Measurements from ENCODE around the gene IL11.

The IL11 gene

DNA sequence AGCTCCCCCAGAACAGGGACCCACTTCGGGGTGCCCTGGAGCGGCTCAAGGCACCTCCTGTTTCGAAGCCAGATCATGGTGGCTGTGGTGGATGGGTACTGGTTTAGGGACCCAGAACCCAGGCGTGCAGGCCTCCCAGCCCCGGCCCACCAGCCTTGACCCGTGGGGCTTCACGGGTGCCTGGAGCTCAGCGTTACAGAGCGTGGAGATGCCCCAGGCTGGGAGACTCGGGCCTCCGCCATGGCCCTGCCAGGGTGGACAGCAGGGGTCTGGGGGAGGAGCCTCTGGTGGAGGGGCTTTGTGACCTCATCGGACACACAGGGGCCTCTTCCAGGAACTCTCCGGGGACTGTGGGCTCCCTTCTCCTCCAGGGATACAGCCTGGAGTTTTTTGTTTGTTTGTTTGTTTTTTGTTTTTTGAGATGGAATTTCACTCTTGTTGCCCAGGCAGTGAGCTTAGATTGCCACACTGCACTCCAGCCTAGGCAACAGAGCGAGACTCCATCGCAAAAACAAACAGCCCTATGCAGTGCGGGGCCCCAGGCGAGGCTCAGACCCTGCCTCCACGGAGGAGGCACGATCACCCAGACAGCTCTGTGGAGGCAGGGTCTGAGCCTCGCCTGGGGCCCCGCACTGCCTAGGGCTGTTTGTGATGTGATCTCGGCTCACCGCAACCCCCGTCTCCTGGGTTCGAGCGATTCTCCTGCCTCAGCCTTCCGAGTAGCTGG, 7.1 kb downstream of the IL11 start, which contains the start of gene GARIN5B:
TSS of gene GARIN5B (minus strand) at position 271 of the 727 bp plus-strand sequence. CDS start at position 77, 194 bp downstream.
- TF ChIP-seq, protein P1, sequence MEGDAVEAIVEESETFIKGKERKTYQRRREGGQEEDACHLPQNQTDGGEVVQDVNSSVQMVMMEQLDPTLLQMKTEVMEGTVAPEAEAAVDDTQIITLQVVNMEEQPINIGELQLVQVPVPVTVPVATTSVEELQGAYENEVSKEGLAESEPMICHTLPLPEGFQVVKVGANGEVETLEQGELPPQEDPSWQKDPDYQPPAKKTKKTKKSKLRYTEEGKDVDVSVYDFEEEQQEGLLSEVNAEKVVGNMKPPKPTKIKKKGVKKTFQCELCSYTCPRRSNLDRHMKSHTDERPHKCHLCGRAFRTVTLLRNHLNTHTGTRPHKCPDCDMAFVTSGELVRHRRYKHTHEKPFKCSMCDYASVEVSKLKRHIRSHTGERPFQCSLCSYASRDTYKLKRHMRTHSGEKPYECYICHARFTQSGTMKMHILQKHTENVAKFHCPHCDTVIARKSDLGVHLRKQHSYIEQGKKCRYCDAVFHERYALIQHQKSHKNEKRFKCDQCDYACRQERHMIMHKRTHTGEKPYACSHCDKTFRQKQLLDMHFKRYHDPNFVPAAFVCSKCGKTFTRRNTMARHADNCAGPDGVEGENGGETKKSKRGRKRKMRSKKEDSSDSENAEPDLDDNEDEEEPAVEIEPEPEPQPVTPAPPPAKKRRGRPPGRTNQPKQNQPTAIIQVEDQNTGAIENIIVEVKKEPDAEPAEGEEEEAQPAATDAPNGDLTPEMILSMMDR (IDR thresholded peaks at IDR 0.05; ENCODE audit: low read length, missing control alignments) = no peak
- H3K4me3 ChIP-seq (replicated peaks; ENCODE audit: low read depth, low read length) = no peak within 1 kb of the TSS
- DNase-seq (ENCODE audit: low read depth) = no peak

DNA sequence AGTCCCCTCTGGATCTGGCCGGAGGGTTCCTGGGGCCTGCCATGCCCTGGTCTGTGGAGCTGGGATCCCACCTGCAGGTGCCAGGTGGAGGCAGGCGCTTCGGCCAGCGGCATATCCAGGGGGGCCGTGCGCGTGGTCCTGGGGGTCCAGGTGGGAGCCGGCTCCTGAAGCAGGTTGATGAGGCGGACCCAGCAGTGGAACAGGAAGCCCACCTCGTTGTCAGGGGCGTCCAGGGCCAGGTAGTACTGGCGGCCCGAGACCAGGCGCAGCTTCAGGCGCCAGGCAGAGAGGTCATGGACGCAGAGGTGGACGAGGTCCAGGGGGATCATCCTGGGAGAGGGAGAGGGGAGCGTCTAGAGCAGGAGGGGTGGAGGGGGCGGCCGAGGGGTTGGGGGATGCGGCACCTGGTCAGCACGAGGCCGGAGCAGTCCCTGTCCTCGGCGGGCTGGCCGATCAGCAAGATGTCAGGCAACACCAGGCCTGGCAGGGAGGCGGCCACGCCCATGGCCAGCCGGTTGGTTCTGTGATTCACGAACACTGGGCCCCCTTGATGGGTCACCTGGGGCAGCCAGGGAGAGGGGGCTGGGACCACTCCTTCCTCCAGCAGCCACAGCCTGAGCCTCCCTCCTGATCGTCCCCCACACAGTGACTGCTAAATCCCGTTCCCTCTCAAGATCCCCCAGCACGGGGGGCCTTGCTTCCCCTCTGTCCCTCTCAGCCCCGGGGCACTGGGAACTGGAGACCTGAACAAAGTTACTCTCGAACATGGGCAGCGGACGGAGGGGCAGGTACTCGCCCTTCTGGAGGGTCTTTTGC, 7.9 kb downstream of the IL11 start:
- TF ChIP-seq, protein P1 (IDR thresholded peaks at IDR 0.05; ENCODE audit: low read length, missing control alignments) = no peak
- no peak for DNase-seq (ENCODE audit: low read depth)
- no peak overlapping the region for H3K4me3 ChIP-seq (replicated peaks; ENCODE audit: low read depth, low read length)

DNA sequence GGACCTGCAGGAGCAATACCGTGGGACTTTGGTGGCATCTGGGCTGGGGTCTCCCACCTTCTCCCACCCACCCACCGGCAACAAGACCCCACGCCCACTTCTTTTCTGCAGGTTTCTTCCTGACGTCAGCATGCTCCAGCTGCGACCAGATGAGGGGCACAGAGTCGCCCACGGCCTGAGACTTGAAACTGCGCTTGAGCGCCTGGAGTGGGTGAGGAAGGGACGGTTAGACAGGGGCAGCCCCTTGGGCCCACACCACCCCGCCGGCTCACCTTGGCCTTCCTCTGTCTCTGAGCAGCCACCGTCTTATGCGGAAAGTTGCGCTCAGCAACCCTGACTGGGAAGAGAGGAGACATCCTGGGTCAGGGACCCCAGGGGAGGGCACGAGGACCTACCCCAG, 9.4 kb downstream of the IL11 start:
- H3K4me3 ChIP-seq (replicated peaks; ENCODE audit: low read depth, low read length) = no peak overlapping the region
- no peak for DNase-seq (ENCODE audit: low read depth)
- TF ChIP-seq, protein P1 (IDR thresholded peaks at IDR 0.05; ENCODE audit: low read length, missing control alignments) = no peak

DNA sequence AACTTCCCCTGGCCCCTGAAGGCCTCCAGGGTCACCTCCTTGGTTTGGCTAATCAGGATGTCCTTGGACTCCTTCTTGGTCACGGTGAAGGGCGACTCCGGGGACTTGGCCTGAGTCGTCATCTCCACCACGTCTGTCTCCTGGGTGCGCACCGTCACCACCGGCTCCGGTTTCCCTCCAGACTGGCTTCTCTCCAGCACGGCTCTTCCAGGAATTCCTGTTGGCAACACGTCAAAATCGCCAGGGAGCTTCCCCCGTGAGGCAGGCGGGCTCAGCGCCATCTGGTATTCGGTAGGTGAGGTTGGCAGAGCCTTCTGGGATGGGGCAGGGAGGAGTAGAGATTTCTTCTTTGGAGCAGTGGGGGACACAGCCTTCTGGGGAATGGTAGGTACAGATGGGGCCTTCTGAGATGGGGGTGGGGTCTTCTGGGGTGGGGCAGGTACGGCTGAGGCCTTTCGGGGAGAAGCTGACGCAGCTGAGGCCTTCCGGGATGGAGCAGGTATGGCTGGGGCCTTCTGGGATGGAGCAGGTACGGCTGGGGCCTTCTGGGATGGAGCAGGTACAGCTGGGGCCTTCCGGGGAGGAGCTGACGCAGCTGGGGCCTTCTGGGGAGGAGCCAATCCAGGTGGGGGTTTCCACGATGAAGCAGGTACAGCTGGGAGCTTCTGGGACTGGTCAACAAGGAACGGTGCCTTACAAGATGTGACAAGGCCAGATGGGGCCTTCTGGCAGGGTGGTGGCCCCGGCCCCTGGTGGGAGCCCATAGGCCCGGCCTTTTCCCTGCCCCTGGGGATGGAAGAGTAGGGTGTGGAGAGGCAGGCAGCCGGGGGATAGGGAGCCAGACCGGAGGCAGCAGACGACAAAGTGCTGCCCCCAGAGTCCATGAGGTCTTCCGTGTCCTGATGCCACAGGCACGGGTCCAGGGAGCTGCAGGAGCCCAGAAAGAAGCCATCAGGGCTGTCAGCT, 11.0 kb downstream of the IL11 start:
- no peak for DNase-seq (ENCODE audit: low read depth)
- TF ChIP-seq, protein P1 (IDR thresholded peaks at IDR 0.05; ENCODE audit: low read length, missing control alignments) = no peak
- no peak overlapping the region for H3K4me3 ChIP-seq (replicated peaks; ENCODE audit: low read depth, low read length)

GRCh38 chr19:55358493-55358892, 11.8 kb downstream of the IL11 start:
- TF ChIP-seq, protein P1 (IDR thresholded peaks at IDR 0.05; ENCODE audit: low read length, missing control alignments) = no peak
- no peak overlapping the region for H3K4me3 ChIP-seq (replicated peaks; ENCODE audit: low read depth, low read length)
- DNase-seq (ENCODE audit: low read depth) = no peak

- DNase-seq (ENCODE audit: low read depth) = no peak
- TF ChIP-seq, protein P1 (IDR thresholded peaks at IDR 0.05; ENCODE audit: low read length, missing control alignments) = no peak
- no peak overlapping the region for H3K4me3 ChIP-seq (replicated peaks; ENCODE audit: low read depth, low read length)
Measured at GRCh38 chr19:55355213-55355821, 14.9 kb downstream of the IL11 start.
